NCI-H1048 (cell line): ENCODE data around the gene MYOM1.

Source experiments
- DNase-seq: peaks from one replicate; lab custom pipeline; 2025; lab: John Stamatoyannopoulos, UW

The MYOM1 gene

DNA sequence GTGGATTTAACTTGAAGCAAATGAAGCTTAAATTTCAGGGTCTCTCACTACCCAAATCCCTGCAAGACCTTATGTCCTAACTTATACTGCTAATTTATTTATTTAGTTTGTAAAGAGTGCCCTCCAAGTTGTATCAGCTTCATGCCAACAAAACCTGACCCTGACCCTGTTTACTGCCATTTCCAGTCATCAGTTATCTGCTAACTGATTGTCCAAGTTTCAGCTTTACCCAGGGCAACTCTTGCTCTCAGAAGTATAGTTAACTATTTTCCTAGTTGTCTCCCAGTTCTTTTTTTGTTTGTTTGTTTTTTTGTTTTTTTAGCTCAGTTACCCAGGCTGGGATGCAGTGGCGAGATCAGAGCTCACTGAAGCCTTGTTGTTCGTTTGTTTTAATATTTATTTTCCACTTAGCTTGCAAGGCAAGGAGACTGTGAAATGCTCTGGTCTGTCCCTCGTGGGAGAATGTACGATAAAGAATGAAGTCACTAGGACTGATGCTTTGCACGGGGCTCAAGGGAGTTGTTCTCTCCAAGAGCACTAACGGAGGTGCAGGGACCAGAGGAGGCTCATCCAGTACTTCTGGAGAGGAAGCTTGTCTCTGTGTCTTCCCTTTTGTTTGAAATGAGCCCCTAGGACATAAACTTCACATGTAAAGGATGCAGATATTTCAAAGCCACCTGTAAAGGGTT is 35.3 kb downstream of the MYOM1 start:
- no peak for DNase-seq

DNA sequence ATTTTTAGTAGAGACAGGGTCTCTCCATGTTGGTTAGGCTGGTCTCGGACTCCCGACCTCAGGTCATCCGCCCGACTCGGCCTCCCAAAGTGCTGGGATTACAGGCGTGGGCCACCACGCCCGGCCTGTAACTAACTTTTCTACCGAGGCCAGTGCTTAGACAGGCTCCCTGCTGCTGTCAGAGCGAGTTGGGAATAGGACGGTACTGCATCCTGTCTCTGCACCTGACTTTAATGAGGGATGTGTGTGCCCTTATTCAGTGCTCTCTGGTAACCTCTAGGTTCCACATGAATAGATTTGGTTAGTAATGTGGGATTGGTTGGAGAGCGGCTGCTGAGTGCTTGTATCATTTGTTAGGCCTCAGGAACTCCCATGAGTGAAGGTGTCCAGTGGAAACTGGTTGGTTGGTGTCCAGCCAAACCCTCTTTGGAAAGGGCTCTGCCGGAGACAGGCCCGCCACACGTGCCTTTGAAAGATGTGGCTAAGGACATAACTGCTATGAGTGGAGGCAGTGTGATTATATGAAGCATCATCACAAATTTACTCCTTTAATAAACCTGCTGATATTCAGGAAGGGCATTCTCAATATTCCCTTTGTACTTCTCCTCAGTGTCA is 36.6 kb downstream of the MYOM1 start:
- no peak for DNase-seq

DNA sequence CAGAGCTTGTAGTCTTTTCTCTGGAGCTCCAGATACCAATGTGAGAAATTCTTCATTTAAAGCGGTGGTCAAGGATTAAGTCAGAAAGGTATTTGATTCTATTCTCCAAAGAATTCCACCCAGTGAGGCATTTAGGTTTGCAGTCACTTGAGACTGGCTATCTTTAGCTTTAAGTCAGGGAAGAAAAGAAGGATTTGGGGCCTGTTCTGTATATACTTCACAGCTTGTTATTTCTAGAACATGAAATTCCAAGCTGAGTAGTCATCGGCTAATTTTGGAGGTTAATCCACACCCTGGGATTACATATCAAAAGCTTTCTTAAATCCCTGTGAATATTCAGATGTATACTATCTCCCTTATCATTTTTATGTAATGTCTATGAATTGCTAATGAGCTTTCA is 39.4 kb downstream of the MYOM1 start:
- DNase-seq, result no peak

DNA sequence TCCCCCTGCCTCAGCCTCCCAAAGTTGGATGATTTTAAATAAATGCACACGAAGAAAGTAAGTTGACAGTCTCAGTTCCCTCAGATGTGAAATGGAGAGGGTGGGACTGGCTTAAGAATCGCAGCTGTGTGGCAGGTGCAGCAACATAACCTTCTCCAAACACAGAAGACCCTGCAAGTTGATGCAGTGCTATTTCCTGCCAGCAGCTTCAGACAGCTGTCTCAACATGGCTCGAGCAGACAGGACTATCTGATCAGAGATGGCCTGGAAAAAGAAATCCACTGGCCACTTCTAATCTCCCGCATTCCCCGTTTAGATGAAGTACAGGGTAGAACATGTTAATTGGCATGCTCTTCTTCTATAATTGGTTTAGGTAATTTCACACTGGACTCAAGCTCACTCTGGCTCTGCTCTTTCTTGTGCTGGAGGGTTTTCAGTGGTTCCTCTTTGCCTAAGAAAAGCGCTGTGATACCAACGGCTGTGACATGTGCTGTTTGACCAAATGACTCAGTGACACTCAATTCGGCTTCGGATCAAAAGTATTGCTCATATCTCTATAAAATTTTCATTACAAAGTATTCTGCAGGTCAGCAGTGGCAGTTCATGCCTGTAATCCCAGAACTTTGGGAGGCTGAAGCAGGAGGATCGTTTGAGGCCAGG is 40.2 kb downstream of the MYOM1 start:
- DNase-seq, result no peak

DNA sequence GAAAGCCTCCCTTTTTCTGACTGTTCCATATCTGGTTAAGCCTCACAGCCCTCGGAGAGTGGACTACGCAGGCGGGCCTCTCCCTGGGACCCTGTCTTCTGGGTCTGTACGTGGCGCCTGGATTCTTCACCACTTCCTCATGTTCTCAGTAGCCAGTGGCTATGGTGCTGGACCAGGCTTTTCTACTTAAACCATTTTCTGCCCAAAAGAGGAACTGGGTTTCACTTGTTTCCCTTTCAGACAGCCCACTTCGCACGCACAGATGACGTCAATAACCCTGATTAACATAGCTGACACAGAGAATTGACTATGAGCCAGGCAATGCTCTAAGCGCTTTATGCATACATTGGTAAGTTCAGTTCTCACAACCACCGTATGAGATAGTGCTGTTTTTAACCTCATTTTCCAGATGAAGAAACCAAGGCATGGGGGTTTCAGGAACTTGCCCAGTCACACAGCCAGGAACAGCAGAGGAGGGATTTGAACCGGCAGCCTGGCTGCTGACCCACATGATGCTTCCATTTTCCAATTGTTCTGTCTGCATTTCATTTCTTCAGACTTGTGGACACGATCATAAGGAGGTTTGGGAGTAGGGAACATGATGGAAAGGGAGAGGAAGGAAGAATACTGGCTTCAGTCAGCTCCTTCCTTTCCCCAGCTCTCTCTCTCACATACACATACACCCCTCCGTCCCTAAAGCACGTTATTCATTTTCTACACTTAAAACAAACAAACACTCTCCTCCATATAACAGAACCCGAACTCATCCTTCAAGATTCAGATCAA is 41.7 kb downstream of the MYOM1 start:
- DNase-seq, result no peak

DNA sequence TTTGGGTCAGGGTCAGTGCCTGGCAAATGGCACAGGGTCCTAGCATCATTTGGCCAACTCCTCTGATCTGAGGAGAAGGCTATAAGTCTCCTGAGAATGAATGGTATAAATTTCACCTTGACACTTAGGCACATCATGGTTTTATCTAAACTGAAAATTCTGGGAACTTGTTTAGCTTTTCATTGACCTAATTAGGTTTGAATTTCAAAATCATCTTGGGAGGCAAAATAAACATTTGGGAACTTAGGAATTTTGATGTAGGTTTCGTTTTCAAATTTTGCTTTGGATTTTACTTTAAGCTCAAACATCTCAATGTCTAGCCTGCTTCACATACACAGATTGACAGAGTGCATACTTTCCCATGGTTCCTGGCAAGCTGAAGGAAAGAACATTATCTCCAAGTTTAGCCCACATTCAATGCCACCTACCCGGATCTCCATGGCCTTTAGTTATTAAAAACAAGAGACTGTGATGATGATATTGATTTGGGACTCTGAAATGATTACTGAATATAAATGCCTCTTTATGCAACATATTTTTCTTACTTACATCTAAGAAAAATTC is 44.5 kb downstream of the MYOM1 start:
- no peak for DNase-seq

DNA sequence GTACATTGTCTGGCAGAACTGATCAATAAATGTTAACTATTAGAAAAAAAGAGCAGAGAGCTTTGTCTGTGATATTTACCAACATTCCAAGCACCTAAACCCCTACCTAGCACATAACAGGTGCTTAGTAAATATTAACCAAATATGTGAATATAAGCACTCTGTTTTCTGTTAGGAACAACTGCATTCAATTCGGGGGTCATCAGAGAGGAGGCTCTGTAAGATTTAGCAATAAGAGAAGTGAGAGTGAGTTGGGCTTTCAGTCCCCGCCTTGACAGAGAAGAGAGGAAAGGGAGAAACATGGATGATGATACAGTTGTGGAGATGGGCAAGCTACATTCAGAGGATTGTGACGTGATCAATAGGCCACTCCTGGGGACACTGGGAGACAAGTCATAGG is 47.7 kb downstream of the MYOM1 start:
- DNase-seq, result no peak

DNA sequence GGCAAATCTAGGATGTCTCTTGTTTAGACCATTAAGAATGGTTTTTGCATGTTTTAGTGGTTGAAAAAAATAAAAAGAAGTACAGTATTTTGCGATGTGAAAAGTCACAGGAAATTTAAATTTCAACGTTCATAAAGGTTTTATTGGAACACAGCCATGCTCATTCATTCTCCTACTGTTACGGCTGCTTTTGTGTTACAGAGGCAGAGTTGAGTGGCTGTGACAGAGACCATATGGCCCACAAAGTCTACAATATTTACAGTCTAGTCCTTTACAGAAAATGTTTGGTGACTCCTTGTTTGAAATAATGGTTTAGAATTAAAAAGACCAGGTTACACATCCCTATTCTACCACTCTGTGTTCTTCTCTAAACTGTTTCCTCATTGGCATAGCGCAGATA is 48.1 kb downstream of the MYOM1 start:
- DNase-seq, result no peak

DNA sequence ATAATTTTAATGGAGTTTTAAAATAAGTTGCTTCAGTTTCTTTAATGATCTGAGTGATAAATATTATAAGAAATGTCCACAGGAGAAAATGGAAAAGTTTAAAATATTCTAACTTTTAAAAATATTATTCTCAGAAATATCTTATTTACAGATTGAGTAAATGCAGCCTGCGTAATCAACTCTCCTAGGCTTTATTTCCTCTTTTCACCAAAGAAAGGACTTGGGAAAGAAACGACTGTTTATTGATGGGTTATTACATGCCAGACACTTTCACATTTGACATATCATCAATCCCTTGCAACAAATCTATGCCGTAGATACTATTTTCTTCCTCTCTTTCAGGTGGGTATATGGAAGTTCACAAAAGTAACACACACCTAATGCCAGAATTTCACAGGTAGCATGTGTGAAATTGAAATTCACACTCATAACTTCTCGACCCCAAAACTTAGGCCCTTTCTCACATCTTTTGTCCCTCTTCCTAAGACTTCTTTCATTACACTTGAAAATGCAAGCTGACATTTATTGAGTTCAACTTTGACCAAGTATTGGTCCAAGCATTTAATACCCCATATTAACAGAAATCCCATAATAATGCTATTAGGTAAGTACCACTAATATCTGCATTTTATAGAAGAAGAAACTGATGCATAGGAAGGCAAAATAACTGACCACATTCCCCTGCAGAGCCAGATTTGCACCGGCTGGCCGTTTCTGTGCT is 49.2 kb downstream of the MYOM1 start:
- no peak for DNase-seq

DNA sequence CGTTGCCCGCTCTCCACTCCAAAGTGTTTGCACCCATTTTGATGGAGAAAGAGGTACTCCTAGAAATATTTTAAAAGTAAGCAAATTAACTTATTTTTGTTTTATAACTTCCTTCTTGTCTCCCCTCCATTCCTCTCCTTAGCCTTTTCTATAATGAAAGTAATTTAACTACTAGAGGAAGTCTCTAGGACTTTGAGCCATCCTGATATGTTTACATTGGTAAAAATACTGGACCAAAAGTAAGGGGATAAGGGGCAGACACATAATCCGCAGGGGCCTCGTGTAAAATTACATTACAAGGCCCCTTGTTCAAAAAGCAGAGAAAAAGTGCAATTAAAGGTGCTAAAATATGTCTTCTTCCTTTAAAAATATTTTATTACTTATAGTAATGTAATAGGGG is 55.4 kb downstream of the MYOM1 start:
- DNase-seq, result no peak

DNA sequence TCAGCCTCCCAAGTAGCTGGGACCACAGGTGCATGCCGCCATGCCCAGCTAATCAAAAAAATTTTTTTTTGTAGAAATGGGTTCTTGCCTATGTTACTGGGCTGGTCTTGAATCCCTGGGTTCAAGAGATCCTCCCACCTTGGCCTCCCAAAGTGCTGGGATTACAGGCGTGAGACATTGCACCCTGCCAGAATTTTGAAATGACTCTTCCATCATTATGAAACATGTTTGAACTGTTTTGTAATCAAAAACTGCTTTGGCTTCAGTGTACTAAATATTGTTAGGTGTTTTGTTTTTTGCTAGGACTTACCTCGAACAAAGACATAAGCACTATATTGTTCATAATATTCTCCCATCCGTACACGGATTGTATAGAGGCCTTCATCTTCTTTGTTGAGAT is 55.8 kb downstream of the MYOM1 start:
- no peak for DNase-seq

DNA sequence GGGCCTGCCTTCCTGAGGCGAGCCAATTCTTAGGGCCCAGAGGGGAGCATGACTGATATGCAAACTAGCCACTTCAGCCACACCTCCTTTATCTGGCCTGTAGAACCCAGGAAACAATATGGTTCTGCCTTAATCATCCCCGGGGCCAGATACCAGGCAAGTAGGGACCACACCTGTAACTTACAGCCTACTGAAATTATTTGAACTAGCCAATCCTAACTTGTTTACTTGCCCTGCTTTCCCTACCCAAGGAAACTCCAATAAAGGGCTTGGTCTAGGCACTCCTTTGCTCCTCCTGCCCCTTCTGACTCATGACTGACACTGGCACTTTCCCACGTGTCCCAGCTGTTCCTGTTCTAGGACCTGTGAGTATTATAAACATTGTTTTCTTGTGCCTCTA is 57.6 kb downstream of the MYOM1 start:
- no peak for DNase-seq

DNA sequence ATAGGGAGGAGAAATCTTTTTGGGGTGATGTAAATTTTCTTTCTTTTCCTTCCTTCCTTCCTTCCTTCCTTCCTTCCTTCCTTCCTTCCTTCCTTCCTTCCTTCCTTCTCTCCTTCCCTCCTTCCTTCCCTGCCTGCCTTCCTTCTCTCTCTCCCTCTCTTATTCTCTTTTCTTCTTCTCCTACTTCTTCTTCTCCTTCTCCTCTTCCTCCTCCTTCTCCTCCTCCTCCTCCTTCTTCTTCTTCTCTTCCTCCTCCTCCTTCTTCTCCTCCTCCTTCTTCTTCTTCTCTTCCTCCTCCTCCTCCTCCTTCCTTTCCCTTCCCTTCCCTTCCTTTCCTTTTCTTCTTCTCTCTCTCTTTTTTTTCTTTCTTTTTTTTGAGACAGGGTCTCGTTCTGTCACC is 59.9 kb downstream of the MYOM1 start:
- DNase-seq, result no peak

DNA sequence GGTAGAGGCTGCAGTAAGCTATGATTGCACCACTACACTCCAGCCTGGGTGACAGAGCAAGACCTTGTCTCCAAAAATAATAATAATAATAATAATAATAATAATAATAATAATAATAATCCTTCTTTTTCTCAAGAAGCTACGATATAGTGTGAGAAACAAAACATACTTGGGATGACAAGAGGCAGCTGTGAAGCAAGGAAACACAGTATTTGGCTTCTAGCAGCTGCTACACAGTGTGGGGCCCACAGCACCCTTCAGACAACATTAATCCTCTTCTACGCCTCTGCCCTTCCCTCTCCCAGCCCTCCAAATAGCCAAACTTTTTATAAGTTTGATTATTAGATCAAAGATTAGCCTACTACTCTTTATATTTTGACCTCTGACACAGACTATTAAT is 62.2 kb downstream of the MYOM1 start:
- DNase-seq, result no peak

DNA sequence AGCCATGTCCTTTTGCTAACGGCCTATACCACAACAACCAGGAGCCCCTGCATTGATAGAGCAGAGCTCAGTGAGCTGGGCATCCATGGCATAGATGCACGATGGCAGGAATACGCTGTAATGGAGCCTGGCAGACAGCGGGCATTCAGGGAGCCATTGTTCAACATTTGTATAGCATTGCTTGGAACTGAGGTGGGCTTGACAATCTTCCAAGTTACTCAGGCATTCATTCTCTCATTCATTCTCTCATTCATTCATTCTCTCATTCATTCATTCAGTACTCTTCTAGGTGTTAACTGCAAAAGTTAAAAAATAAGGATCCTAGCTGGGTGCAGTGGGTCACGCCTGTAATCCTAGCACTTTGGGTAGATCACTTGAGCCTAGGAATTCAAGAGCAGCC is 62.7 kb downstream of the MYOM1 start:
- DNase-seq, result no peak

DNA sequence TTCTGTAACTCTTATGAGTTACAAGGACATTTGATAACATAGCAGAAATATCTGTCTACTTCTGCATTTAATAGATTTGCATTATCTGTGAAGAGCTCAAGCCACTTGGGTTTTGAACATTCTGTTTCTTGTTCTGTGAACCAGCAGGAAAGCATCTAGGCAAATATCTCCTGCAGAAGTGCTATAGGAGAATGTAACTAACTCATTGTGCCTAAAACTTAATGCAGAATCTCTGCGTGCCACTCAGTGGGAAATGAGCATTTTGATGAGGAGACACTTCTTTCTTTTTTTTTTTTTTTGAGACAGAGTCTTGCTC is 63.5 kb downstream of the MYOM1 start:
- DNase-seq, result no peak

DNA sequence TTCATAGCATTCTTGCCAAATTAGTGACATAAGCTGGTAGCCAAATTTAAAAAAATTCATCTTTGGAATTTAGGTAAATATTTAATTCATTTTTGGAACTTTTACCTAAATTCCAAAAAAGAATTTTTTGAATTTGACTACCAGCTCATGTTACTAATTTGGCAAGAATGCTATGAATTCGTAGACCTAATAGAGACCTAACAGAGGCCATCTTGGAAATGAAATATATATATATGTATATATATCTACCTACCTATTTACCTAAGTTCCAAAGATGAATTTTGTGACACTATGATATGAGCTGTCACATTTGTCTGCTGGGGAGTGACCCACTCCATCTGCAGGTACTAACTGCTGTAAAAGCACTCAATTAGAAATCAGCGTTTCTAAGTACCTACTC is 65.6 kb downstream of the MYOM1 start:
- no peak for DNase-seq

DNA sequence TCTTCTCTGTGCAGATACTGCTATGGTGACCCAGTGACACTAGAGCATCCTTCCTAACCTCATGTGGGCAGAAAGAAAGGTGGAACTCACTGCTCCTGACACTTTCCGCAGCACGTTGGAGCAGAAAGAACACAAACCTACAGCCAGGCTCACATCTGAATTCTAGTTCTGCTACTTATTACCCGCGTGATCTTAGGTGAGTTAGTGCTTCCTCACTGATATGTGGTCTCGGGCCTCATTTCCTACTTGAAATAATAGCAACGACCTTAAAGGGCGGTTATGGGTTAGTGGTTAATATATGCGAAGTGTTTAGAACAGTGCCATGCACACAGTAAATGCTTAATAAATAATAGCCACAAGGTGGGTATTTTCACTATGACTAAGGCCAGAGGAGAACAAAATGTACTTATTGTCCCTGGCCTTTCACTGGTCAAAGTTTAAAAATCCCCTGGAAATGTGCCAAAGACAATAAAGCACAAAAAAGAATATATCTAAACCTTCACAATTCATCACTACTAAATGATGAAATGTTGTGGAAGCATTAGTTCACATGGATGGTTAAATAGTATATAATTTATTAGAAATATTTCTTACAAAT is 66.6 kb downstream of the MYOM1 start:
- no peak for DNase-seq

DNA sequence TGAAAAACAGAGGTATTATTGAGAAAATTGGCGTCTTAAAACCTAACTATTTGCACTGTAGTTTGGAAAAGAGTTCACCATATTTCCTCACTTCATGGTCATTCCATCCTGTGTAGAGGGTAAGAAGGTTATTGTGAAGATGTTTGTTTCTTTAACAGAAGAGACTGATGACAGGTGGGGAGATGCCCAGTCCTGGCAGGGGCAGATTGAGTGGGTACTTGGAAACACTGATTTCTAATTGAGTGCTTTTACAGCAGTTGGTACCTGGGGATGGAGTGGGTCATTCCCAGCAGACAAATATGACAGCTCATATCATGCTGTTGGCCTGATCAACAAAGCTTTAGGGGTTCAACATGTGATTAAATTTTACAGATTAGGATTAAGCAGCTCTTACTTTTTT is 67.5 kb downstream of the MYOM1 start:
- no peak for DNase-seq

DNA sequence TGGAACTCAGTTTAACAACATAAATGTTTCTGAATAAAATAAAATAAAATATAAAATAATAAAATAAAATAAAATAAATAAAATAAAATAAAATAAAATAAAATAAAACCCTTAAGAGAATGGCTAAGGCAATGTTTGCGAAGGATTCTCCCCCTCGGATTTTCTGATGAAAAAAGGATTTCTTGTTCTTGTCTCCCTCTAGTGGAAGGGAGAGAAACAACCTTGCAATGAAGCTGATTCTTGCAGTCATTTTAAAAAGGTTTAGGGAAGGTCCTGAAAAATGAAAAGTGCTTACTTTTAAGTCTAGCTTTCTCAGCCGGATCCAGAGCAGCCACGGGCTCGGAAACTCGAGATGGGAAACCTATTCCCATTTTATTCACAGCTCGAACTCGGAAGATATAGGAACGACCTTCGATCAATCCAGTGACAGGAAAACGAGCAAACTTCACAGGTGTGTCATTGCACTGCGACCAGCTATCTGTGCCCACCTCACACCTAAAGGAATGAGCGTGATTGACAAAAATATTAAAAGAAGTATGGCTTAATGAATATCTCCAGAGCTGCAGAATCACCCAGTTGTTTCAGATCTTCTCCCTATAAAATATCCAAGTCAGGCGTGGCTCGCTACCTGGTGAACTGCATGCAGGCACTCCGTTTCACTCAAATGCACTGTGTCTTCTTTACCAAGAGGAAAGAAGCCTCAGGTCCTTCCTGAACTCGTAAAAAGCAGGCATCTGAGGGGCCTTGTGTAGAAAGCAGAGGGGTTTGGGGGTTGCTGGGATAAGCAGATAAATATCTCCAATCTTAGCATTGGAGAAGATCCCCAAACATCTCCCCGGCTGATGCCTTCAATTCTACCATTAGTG is 68.1 kb downstream of the MYOM1 start:
- no peak for DNase-seq

DNA sequence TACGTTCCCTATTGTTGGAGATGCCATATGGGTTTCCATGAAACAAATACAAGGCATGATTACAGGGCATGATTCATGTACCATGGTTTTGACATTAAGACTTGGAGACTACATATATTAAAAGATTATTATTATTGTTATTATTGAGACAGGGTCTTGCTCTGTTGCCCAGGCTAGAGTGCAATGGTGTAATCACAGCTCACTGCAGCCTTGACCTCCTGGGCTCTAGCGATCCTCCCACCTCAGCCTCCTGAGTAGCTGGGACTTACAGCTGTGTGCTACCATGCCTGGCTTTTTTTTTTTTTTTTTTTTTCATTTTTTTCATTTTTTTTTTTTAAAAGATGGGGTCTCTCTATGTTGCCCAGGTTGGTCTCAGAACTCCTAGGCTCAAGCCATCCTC is 69.1 kb downstream of the MYOM1 start:
- no peak for DNase-seq
